ENCODE measurements around the gene ZXDC. TPM values are rescaled to one million over a fixed set of nuclear protein-coding genes. Genes with fewer than 3 reads are reported as not detected.

ZXDC gene
- total and polyA plus RNA-seq, 2 donors (not counting 3 experiments of a cell fraction or from before 2014, with no cell fraction given), result 15.2 to 22.6 TPM

DNA sequence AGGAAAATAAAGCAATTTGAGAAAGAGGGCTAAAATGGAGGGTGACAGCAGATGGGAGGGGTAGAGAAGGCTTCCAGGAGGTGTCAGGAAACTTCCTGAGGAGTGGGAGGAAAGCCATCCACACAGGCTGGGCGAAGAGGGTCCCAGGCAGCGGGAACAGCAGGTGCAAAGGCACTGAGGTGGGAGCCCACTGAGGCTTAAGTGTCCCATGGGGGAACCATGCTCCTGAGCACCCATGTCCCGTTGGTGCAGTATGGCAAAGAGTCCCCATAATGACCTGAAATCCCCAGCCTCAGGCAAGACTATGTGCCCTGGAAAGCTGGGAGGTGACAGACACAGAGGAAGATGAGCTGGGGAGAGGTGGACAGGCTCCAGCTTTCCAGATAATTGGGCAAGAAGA lies 50.9 kb downstream of the ZXDC start:
- POLR2A ChIA-PET, result no interaction called here
- no peak for FAIRE-seq
- intact Hi-C loops (cut with micrococcal nuclease), result no loop called here
- H2AFZ ChIP-seq (ENCODE audit: low read depth, low read length), result no peak overlapping the region
- dilution Hi-C loops (cut with MboI; ENCODE audit: extremely low pct_ligation_motif_present, low sequenced_read_pairs), result no loop called here
- no peaks in the 10 kb centered on the region for H3K9me3 ChIP-seq (replicated peaks; ENCODE audit: control insufficient read depth, insufficient read depth, low read length)
- no peaks in the 10 kb centered on the region for H4K20me1 ChIP-seq (replicated peaks; ENCODE audit: control insufficient read depth, extremely low read depth, insufficient read depth, low read length)
- H3K27ac ChIP-seq (ENCODE audit: insufficient read depth, low read depth, low read length), result no peak overlapping the region
- H3K9me1 ChIP-seq (replicated peaks; ENCODE audit: control insufficient read depth, extremely low read depth, insufficient read depth, low read length), result no peaks in the 10 kb centered on the region
- no peaks in the 10 kb centered on the region for H3K79me2 ChIP-seq (ENCODE audit: control insufficient read depth, insufficient read depth, low read length)
- CTCF ChIA-PET, result no interaction called here
- H3K4me1 ChIP-seq (ENCODE audit: control insufficient read depth, extremely low read depth, insufficient read depth, low read length), result no peaks in the 10 kb centered on the region
- H3K27me3 ChIP-seq (ENCODE audit: control insufficient read depth in 2 of 2, insufficient read depth in 2 of 2, low read length in 2 of 2), result no peaks in the 10 kb centered on the region
- no peak overlapping the region for H3K9ac ChIP-seq (replicated peaks; ENCODE audit: extremely low read depth, insufficient read depth, low read length)
- H3K36me3 ChIP-seq (ENCODE audit: control insufficient read depth in 2 of 2, extremely low read depth in 1 of 2, insufficient read depth in 2 of 2, low read length in 2 of 2), result no peaks in the 10 kb centered on the region
- TF ChIP-seq POLR2AphosphoS5 (IDR thresholded peaks at IDR 0.05; ENCODE audit: insufficient read depth, low read depth, low read length), result no peak
- no peak for TF ChIP-seq POLR2A (IDR thresholded peaks at IDR 0.05; ENCODE audit: low read depth, low read length)
- no peak for TF ChIP-seq JUN (IDR thresholded peaks at IDR 0.05; ENCODE audit: borderline replicate concordance, insufficient read depth, insufficient read length, low read depth)
- no peak for TF ChIP-seq GATA2 (IDR thresholded peaks at IDR 0.05; ENCODE audit: insufficient read depth, insufficient read length, low read depth, low read length)
- TF ChIP-seq, protein P1, sequence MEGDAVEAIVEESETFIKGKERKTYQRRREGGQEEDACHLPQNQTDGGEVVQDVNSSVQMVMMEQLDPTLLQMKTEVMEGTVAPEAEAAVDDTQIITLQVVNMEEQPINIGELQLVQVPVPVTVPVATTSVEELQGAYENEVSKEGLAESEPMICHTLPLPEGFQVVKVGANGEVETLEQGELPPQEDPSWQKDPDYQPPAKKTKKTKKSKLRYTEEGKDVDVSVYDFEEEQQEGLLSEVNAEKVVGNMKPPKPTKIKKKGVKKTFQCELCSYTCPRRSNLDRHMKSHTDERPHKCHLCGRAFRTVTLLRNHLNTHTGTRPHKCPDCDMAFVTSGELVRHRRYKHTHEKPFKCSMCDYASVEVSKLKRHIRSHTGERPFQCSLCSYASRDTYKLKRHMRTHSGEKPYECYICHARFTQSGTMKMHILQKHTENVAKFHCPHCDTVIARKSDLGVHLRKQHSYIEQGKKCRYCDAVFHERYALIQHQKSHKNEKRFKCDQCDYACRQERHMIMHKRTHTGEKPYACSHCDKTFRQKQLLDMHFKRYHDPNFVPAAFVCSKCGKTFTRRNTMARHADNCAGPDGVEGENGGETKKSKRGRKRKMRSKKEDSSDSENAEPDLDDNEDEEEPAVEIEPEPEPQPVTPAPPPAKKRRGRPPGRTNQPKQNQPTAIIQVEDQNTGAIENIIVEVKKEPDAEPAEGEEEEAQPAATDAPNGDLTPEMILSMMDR (IDR thresholded peaks at IDR 0.05; ENCODE audit: extremely low read depth in 1 of 2, insufficient read depth in 1 of 2, low read depth in 1 of 2, low read length in 2 of 2), result no peak
- TF ChIP-seq, protein P2, sequence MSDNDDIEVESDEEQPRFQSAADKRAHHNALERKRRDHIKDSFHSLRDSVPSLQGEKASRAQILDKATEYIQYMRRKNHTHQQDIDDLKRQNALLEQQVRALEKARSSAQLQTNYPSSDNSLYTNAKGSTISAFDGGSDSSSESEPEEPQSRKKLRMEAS (IDR thresholded peaks at IDR 0.05; ENCODE audit: insufficient read depth, insufficient read length), result no peak
- TF ChIP-seq EZH2 (IDR thresholded peaks at IDR 0.05; ENCODE audit: borderline replicate concordance, low read depth, low read length, severe bottlenecking), result no peak
- no peak for TF ChIP-seq FOS (IDR thresholded peaks at IDR 0.05; ENCODE audit: borderline replicate concordance, insufficient read depth, low read length)
- TF ChIP-seq MYC (IDR thresholded peaks at IDR 0.05; ENCODE audit: low read depth, low read length), result no peak
- no peak overlapping the region for H3K4me2 ChIP-seq (ENCODE audit: insufficient read depth, low read length)
- no peak for DNase-seq (ENCODE audit: low read depth, low spot score)
- H3K4me3 ChIP-seq (replicated peaks in 1 of 3; ENCODE audit: insufficient read depth in 1 of 3, low read depth in 1 of 3, low read length in 3 of 3), result no peak overlapping the region
- BruUV-seq (replicated peaks), result no TSS peak

Data from endothelial cell of umbilical vein (primary cell).